Lower leg skin (tissue), 4 donors: ENCODE measurements around the gene RPUSD1. TPM values are rescaled to one million over a fixed set of nuclear protein-coding genes. Genes with fewer than 3 reads are reported as not detected.
A peak's percentile ranks its signal among the peaks of the same experiment; 100 is the strongest.

Experiments
- DNase-seq, 2 donors: peaks; one replicate each; pipeline ENCODE4 v3.0.0-alpha.2; 2019; ENCODE audit warnings: low spot score in 2 of 2
- H3K4me3 ChIP-seq: fragments of 200-600 bp; sonication (generic); 2 replicates; pipeline ENCODE4 v1.5.1; 2017; ENCODE audit warnings: mild to moderate bottlenecking, low read depth; ENCODE audit not compliant: poor library complexity, severe bottlenecking
- CTCF ChIP-seq, 3 donors: fragments of 450-650 bp; IDR thresholded peaks; one replicate each; pipeline ENCODE4 v1.5.1; 2016; ENCODE audit warnings: antibody characterized with exemption in 3 of 3, mild to moderate bottlenecking in 3 of 3, moderate library complexity in 2 of 3
- POLR2A ChIP-seq, 2 donors: fragments of 450-650 bp; IDR thresholded peaks; one replicate each; pipeline ENCODE4 v1.6.1; 2016 to 2017; ENCODE audit warnings: antibody characterized with exemption in 2 of 2, mild to moderate bottlenecking in 1 of 2, moderate library complexity in 1 of 2
- WGBS, 2 donors: methylation state at CpG; one replicate each; pipeline ENCODE4 v1.1.5; 2018; 5-methylcytosine and 5-hydroxymethylcytosine counted together
- intact Hi-C: fragments of 100-400 bp; cut with DNase I; formaldehyde crosslinking; loops from one replicate; pipeline ENCODE4 v1.15.0; 2023; ENCODE audit warnings: low total_unique reads
- total RNA-seq, 4 donors: library from RNA; depleted of rRNA; stranded (reverse); fragments of >200 nt; gene quantifications; one replicate each; pipeline ENCODE4 v1.1.0, GENCODE V29; 2016

The RPUSD1 gene
- total RNA-seq, 4 donors from 2014 or later, result 20.2 to 27.9 (median 25.5) TPM

DNA sequence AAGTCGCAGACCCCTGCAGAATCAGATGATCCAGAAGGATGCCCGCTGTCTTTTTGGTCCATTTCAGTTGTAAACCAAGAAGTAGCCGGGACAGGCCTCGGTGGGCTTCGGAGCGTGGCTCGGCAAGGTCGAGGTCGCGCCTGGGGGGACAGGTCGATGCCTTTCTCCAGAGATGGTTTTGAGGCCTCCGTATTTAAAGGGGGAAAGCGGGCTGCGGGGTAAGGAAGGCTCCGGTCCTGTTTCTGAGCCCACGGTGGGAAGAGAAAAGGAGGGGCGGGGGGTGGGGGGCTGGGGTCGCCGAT, 19.9 kb upstream of the RPUSD1 start:
- no peak for TF ChIP-seq POLR2A (IDR thresholded peaks at IDR 0.05)
- no peak for TF ChIP-seq CTCF (IDR thresholded peaks at IDR 0.05)
- WGBS, 2 donors, result 6 to 45% methylated on average over 19 of the region's 19 CpGs
- no peak for DNase-seq
- peak overlapping the region; percentile 29 for H3K4me3 ChIP-seq
- intact Hi-C loops, result no loop called here

DNA sequence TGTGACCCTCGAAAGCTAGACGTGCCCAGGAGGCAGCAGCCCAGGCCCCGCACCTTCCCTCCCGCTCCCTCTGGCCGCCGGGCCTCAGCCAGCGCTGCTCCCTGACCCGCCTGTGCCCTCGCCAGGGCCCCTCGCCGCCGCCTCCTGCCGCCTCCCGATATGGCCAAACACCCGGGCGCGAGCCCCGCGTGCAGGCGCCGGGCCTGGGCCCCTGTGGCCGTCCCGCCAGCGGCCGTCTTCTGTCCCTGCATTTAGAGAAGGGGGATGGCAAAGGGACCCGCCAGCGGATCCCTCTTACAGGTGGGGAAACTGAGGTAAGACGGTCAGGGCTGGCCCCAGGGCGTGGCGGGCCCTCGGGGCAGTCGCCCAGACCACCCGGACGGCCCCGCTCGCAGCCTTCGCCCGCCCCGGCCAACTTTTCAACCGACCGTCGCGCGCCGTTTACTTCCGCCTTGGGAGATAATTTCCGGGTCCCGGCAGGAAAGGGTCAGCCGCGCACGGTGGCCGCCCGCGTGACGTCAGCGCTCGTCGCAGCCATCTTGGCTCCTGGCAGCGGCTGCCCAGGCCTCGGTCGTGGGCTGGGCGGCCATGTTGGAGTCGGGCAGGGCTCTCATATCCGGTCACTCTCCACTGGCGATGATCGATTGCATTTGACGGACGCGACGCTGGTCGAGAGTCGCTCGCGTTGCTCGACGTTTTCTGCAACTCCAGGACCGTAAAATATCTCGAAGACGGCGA, 19.3 kb upstream of the RPUSD1 start:
- DNase-seq, result peak; percentile 84 to 99
- intact Hi-C loops, result no loop called here
- 1 to 39% methylated on average over 40 to 48 of the region's 80 CpGs for WGBS, 2 donors
- H3K4me3 ChIP-seq, result peak overlapping the region; percentile 53
- TF ChIP-seq POLR2A (IDR thresholded peaks at IDR 0.05) (peak in 1 of 2 donors; percentile 37), CTCF (IDR thresholded peaks at IDR 0.05) (no peak)

GRCh38 chr16:805474-805873, 17.3 kb upstream of the RPUSD1 start:
- intact Hi-C loops, result no loop called here
- no peak overlapping the region for H3K4me3 ChIP-seq
- no peak for TF ChIP-seq CTCF (IDR thresholded peaks at IDR 0.05)
- no peak for TF ChIP-seq POLR2A (IDR thresholded peaks at IDR 0.05)
- 76 to 79% methylated on average over 8 to 17 of the region's 17 CpGs for WGBS, 2 donors
- no peak for DNase-seq

GRCh38 chr16:804193-805048, 16.2 kb upstream of the RPUSD1 start:
- WGBS, 2 donors, result 43 to 50% methylated on average over 32 to 33 of the region's 33 CpGs
- H3K4me3 ChIP-seq, result no peak overlapping the region
- intact Hi-C loops, result no loop called here
- no peak for DNase-seq
- no peak for TF ChIP-seq POLR2A (IDR thresholded peaks at IDR 0.05)
- no peak for TF ChIP-seq CTCF (IDR thresholded peaks at IDR 0.05)

DNA sequence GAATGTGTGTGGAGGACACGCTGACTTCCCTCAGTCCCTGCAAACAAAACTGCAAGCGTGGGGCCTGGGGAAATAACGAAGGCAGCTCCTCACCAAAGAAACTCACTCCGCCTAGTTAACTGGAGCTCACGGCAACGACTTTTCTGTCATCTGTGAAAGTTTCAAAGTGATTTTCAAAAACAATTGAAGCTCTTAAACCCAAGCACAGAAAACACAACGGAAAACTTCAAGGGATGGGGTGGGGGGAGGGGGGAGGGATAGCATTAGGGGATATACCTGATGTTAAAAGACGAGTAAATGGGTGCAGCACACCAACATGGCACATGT, 15.5 kb upstream of the RPUSD1 start:
- intact Hi-C loops, result no loop called here
- DNase-seq, result no peak
- 34 to 48% methylated on average over 8 of the region's 8 CpGs for WGBS, 2 donors
- no peak overlapping the region for H3K4me3 ChIP-seq
- no peak for TF ChIP-seq POLR2A (IDR thresholded peaks at IDR 0.05)
- no peak for TF ChIP-seq CTCF (IDR thresholded peaks at IDR 0.05)
